Spleen (tissue), 11 donors: ENCODE results near the gene ACTN4. TPM values are rescaled to one million over a fixed set of nuclear protein-coding genes. Genes with fewer than 3 reads are reported as not detected.
A peak's percentile ranks its signal among the peaks of the same experiment; 100 is the strongest.

Experiments used
- DNase-seq: peaks from one replicate; pipeline ENCODE4 v3.0.0-alpha.2; 2020
- H3K27ac ChIP-seq, 8 donors: fragments of 200-600 bp; sonication (generic) in 7 of 8; 1 replicate in 4 of 8; 2 replicates in 4 of 8; pipeline versions ENCODE4 v1.5.0 to v1.8.0; 2016 to 2021; ENCODE audit warnings: inconsistent platforms in 4 of 8, mild to moderate bottlenecking in 4 of 8, moderate library complexity in 1 of 8
- H3K27me3 ChIP-seq, 7 donors: fragments of 200-600 bp; sonication (generic) in 6 of 7; replicated peaks in 1 of 7; 1 replicate in 4 of 7; 2 replicates in 3 of 7; pipeline versions ENCODE4 v1.5.0 to v1.8.0; 2016 to 2021; ENCODE audit warnings: inconsistent platforms in 3 of 7, mild to moderate bottlenecking in 1 of 7
- H3K36me3 ChIP-seq, 6 donors: fragments of 200-600 bp; sonication (generic) in 5 of 6; 1 replicate in 4 of 6; 2 replicates in 2 of 6; pipeline versions ENCODE4 v1.5.0 to v1.8.0; 2016 to 2021; ENCODE audit warnings: inconsistent platforms in 2 of 6
- H3K4me1 ChIP-seq, 6 donors: fragments of 200-600 bp; sonication (generic) in 5 of 6; 1 replicate in 3 of 6; 2 replicates in 3 of 6; pipeline versions ENCODE4 v1.5.0 to v1.8.0; 2016 to 2021; ENCODE audit warnings: inconsistent platforms in 3 of 6
- H3K4me3 ChIP-seq, 8 donors: fragments of 200-600 bp; sonication (generic) in 7 of 8; 1 replicate in 4 of 8; 2 replicates in 4 of 8; pipeline versions ENCODE4 v1.5.0 to v1.8.0; 2016 to 2021; ENCODE audit warnings: inconsistent platforms in 4 of 8, mild to moderate bottlenecking in 4 of 8, moderate library complexity in 2 of 8
- H3K9me3 ChIP-seq, 8 donors: fragments of 200-600 bp; sonication (generic) in 7 of 8; 1 replicate in 4 of 8; 2 replicates in 4 of 8; pipeline versions ENCODE4 v1.5.0 to v1.8.0; 2016 to 2021; ENCODE audit warnings: inconsistent platforms in 4 of 8
- CTCF ChIP-seq, 11 experiments: fragments of 200-600 bp in 7 of 11; fragments of 450-650 bp in 4 of 11; sonication (generic) in 4 of 11; IDR thresholded peaks in 8 of 11; conservative IDR thresholded peaks in 3 of 11; 1 replicate in 7 of 11; 2 replicates in 4 of 11; pipeline versions ENCODE4 v1.4.0 to v1.8.0; 2016 to 2021; ENCODE audit warnings: antibody characterized with exemption in 11 of 11, inconsistent platforms in 4 of 11, mild to moderate bottlenecking in 1 of 11
- POLR2A ChIP-seq, 3 donors: fragments of 450-650 bp; IDR thresholded peaks; one replicate each; pipeline ENCODE4 v1.5.1; 2017; ENCODE audit warnings: antibody characterized with exemption in 3 of 3, mild to moderate bottlenecking in 1 of 3
- POLR2AphosphoS5 ChIP-seq, 3 donors: sonication (generic); formaldehyde crosslinking; IDR thresholded peaks; one replicate each; pipeline ENCODE4 v1.5.1; 2017; ENCODE audit warnings: antibody characterized with exemption in 3 of 3
- WGBS, 5 donors: extraction: QIAGEN DNeasy Blood & Tissue Kit in 3 of 5; methylation state at CpG; one replicate each; pipeline versions ENCODE4 v1.1.5 to v1.1.7; 2013 to 2018; 5-methylcytosine and 5-hydroxymethylcytosine counted together
- intact Hi-C: fragments of 100-400 bp; cut with DNase I; formaldehyde crosslinking; loops from one replicate; pipeline ENCODE4 v1.15.0; 2023; ENCODE audit warnings: low total_unique reads
- polyA plus RNA-seq, 3 donors: library from polyadenylated mRNA; stranded (reverse); fragments of 200-250 nt; gene quantifications; one replicate each; pipeline ENCODE4 v1.2.1, GENCODE V29; 2013
- total RNA-seq, 7 donors: library from RNA; depleted of rRNA in 3 of 7; stranded (reverse); fragments of >200 nt in 3 of 7; fragmentation: NEBNext Ultra II Directional in 4 of 7; extraction: Animal tissue kit (Norgen Biotek cat#: 25700) in 4 of 7; gene quantifications; one replicate each; pipeline versions ENCODE4 v1.1.0 to v1.2.1, GENCODE V29; 2016 to 2021
- donor health status: healthy with polysubstance abuse.
- donor health status: DM: no; HTN: no; CAD: no; lungs with moderate emphysema.
- donor health status: DM: no; HTN: no; CAD: no.
- donor health status: Bipolar disorder and iron deficiency.
- donor health status: healthy.
- donor health status: DM: no; HTN: no; CAD: no.
- donor health status: DM: yes; HTN: yes; CAD: no.

Gene ACTN4
- total and polyA plus RNA-seq, 10 donors: 39.3 to 621 (median 408) TPM

DNA sequence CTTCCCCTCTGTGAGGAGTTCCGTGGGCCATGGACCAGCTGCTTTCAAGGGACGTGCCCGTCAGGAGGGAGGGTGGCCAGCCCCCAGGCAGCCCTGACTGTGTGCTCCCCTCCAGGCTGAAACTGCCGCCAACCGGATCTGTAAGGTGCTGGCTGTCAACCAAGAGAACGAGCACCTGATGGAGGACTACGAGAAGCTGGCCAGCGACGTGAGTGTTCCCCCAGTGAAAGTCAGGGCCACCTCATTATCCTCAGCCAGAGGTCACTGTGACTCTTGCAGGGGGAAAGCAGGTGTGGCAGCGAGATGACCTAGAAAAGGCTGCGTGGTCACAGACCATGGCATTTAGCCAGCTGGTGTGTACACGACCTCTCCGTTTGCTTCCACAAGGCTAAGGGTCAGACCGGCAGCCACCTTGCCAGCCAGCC is 66.9 kb downstream of the ACTN4 start:
- no peak for DNase-seq
- H3K4me3 ChIP-seq: no peak overlapping the region
- TF ChIP-seq POLR2AphosphoS5 (IDR thresholded peaks at IDR 0.05): peak; percentile 13 to 67 (median 33)
- TF ChIP-seq POLR2A (IDR thresholded peaks at IDR 0.05): no peak
- H3K27ac ChIP-seq: peak overlapping the region in 7 of 8 donors; percentile 8 to 88 (median 80)
- no peaks in the 10 kb centered on the region for H3K9me3 ChIP-seq
- H3K36me3 ChIP-seq: peaks cover 7 to 100% (median 98%) of the 10 kb centered on the region in 6 donors
- intact Hi-C loops: no loop called here
- 70 to 81% (median 80%) methylated on average over 11 to 14 of the region's 14 CpGs for WGBS, 5 donors
- peaks cover 30 to 76% (median 57%) of the 10 kb centered on the region in 6 donors for H3K4me1 ChIP-seq
- H3K27me3 ChIP-seq: no peaks in the 10 kb centered on the region

GRCh38 chr19:38715555-38715954 is 68.1 kb downstream of the ACTN4 start:
- intact Hi-C loops: no loop called here

GRCh38 chr19:38717051-38717450 is 69.6 kb downstream of the ACTN4 start:
- Histone ChIP-seq H3K27ac (peak overlapping the region in 4 of 8 donors; percentile 20 to 88 (median 53)), H3K4me1 (peaks cover 17 to 76% (median 42%) of the 10 kb centered on the region in 6 donors), H3K9me3 (no peaks in the 10 kb centered on the region), H3K27me3 (no peaks in the 10 kb centered on the region), H3K4me3 (no peak overlapping the region), H3K36me3 (peaks cover 7 to 100% (median 98%) of the 10 kb centered on the region in 6 donors)
- intact Hi-C loops: no loop called here
- no peak for DNase-seq
- WGBS, 5 donors: 94 to 97% (median 96%) methylated on average over 7 to 17 of the region's 17 CpGs
- TF ChIP-seq CTCF (IDR thresholded peaks at IDR 0.05 in 8 of 11, conservative IDR thresholded peaks at IDR 0.05 in 3 of 11) (no peak), POLR2AphosphoS5 (IDR thresholded peaks at IDR 0.05) (peak in 2 of 3 donors; percentile 52 to 63), POLR2A (IDR thresholded peaks at IDR 0.05) (no peak)

More at GRCh38 chr19:38715555-38715954, 68.1 kb downstream of the ACTN4 start:
- H3K36me3 ChIP-seq: peaks cover 7 to 100% (median 98%) of the 10 kb centered on the region in 6 donors
- H3K27ac ChIP-seq: peak overlapping the region in 4 of 8 donors; percentile 33 to 88 (median 56)
- no peak for TF ChIP-seq CTCF (IDR thresholded peaks at IDR 0.05 in 8 of 11, conservative IDR thresholded peaks at IDR 0.05 in 3 of 11)
- TF ChIP-seq POLR2A (IDR thresholded peaks at IDR 0.05): no peak
- TF ChIP-seq POLR2AphosphoS5 (IDR thresholded peaks at IDR 0.05): no peak
- H3K9me3 ChIP-seq: no peaks in the 10 kb centered on the region
- no peaks in the 10 kb centered on the region for H3K27me3 ChIP-seq
- peaks cover 24 to 76% (median 53%) of the 10 kb centered on the region in 6 donors for H3K4me1 ChIP-seq
- no peak for DNase-seq
- H3K4me3 ChIP-seq: no peak overlapping the region
- 86 to 96% (median 95%) methylated on average over 3 of the region's 3 CpGs for WGBS, 5 donors

DNA sequence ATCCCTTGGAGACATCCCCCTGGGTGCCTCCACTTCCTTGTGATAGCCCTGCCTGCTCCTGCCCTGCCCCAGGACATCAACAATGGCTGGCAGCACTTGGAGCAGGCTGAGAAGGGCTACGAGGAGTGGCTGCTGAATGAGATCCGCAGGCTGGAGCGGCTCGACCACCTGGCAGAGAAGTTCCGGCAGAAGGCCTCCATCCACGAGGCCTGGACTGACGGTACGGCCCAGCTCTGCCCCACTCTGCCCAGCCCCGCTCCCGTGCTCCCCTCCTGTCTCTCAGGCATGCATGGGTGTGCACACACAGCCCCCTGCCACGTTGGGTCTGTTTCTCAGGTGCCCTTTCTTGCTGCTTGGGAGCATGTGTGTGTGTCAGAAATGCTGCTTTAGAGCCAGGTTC is 70.4 kb downstream of the ACTN4 start:
- no peak for TF ChIP-seq POLR2A (IDR thresholded peaks at IDR 0.05)
- TF ChIP-seq POLR2AphosphoS5 (IDR thresholded peaks at IDR 0.05): peak in 1 of 3 donors; percentile 70

GRCh38 chr19:38718747-38719543 is 71.5 kb downstream of the ACTN4 start:
- Histone ChIP-seq H3K27me3 (no peaks in the 10 kb centered on the region), H3K36me3 (peaks cover 7 to 100% (median 100%) of the 10 kb centered on the region in 6 donors), H3K4me3 (no peak overlapping the region), H3K27ac (peak overlapping the region; percentile 27 to 88 (median 76)), H3K4me1 (peaks cover 10 to 76% (median 40%) of the 10 kb centered on the region in 6 donors), H3K9me3 (no peaks in the 10 kb centered on the region)
- DNase-seq: no peak
- WGBS, 5 donors: 71 to 81% (median 72%) methylated on average over 19 to 24 of the region's 24 CpGs
- TF ChIP-seq CTCF (IDR thresholded peaks at IDR 0.05 in 8 of 11, conservative IDR thresholded peaks at IDR 0.05 in 3 of 11) (peak in 3 of 11 experiments; percentile 17 to 26 (median 24)), POLR2AphosphoS5 (IDR thresholded peaks at IDR 0.05) (peak; percentile 50 to 82 (median 60)), POLR2A (IDR thresholded peaks at IDR 0.05) (no peak)
- intact Hi-C loops: no loop called here

More for the DNA sequence above, 70.4 kb downstream of the ACTN4 start:
- H3K36me3 ChIP-seq: peaks cover 7 to 100% (median 99%) of the 10 kb centered on the region in 6 donors
- 88 to 95% (median 93%) methylated on average over 11 of the region's 11 CpGs for WGBS, 5 donors
- intact Hi-C loops: no loop called here
- no peaks in the 10 kb centered on the region for H3K27me3 ChIP-seq
- peaks cover 13 to 76% (median 41%) of the 10 kb centered on the region in 6 donors for H3K4me1 ChIP-seq
- H3K27ac ChIP-seq: peak overlapping the region in 5 of 8 donors; percentile 73 to 88 (median 81)
- H3K4me3 ChIP-seq: no peak overlapping the region
- DNase-seq: no peak
- H3K9me3 ChIP-seq: no peaks in the 10 kb centered on the region
